GM18505 (cell line): Measurements from ENCODE around the gene RAB25.
"Not testable (repeated sequence)": the region's sequence is repeated elsewhere in the genome, so short reads cannot be mapped to it uniquely, and the experiment has no call there.

ENCODE experiments used
- ATAC-seq: cut with Tn5 transposase; IDR thresholded peaks from one replicate; pipeline ENCODE4 v1.9.1; 2021; ENCODE audit not compliant: unreplicated experiment
- POLR2A ChIP-seq: IDR thresholded peaks from 4 replicates; pipeline ENCODE4 v1.6.1; 2011; ENCODE audit warnings: borderline replicate concordance; ENCODE audit not compliant: insufficient read depth, insufficient read length; ENCODE audit errors: extremely low read depth

Gene RAB25

GRCh38 chr1:156060937-156061636 lies at the start of gene RAB25:
Gene RAB25 (plus strand): TSS chr1:156061160. CDS start chr1:156061401, 241 bp downstream.
- TF ChIP-seq POLR2A: no peak

DNA sequence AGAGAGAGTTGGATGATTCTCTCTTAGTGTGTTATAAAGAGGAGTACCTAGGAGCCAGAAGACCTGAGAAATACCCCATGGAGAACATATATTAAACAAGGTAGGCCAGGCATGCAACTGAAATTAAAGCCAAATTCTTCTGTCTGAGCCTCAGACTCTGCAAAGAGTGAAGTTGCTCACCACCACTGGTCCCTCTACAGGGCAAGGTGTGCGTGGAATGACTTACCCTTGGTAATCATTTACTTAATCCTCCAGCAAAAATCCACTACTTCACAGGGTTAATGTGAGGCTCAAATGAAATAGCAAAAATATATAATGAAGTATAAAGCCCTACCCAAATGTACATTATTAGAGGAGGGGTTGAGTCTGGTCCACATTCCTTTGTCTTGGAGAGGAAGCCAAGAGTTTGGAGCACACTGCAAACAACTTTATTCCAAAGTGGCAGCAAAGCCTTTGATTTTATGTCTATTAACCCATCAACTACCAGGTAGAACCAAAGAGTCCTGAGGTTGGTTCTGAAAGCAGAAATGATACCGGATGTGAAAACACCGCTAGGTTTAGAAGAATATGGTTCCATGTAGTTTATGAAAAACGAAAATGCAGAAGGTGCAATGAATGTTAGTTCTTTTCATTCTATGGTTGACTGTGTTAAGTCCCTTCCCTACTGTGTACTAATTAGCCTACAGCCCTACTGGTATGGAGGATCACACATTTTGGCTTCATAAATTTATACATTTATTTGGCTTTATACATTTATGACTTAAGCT lies 48.7 kb upstream of the RAB25 start:
- ATAC-seq: peak; percentile 79
- no peak for TF ChIP-seq POLR2A

More at GRCh38 chr1:156060937-156061636, at the start of gene RAB25:
- no peak for ATAC-seq

GRCh38 chr1:156014829-156015228 lies 46.1 kb upstream of the RAB25 start:
- ATAC-seq: no peak
- no peak for TF ChIP-seq POLR2A

- peak; percentile 15 for ATAC-seq
- no peak for TF ChIP-seq POLR2A
Observed at GRCh38 chr1:156019946-156020292, 41.0 kb upstream of the RAB25 start.

DNA sequence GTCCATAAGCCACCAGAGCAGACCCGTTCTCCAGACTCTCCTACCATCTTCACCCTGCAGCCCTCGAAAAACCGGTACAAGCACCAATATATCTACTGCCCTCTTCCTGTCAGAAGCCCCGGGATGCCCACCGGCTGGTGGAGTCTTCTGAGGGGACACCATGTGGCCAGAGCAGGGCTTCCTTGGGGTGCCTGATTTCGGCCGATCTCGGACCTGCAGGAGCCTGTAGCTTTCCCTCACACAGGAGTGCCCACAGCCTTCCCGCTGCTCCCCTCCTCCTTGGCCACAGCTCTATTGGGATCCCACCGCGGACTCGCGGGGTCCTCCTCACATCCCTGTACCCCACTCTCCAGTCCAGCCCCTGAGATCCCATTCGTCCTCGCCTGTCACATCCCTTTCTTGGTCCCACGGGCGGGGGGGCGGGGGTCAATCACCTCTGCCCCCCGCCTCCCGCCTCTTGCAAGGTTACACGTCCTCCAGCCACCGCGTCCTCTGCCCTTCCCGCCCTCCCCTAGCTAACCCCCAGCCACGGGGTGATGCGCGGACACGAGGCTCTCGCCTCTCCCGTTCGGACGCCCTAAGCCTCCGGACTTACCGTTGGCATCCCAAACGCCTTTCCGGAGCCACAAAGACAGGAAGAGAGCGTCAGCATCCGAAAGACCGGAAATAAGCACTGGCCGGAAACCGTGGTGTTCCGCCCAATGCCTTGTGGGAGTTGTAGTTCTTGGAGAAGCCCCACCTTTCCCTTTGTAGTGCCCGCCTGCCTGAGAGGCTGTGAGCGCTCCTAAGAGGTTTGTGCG lies 40.5 kb upstream of the RAB25 start, which contains the start of gene SSR2:
Gene SSR2 (minus strand): TSS at position 659 of the 800 bp plus-strand sequence. CDS start 784 bp downstream, outside the sequence.
- peak; percentile 93 for TF ChIP-seq POLR2A

DNA sequence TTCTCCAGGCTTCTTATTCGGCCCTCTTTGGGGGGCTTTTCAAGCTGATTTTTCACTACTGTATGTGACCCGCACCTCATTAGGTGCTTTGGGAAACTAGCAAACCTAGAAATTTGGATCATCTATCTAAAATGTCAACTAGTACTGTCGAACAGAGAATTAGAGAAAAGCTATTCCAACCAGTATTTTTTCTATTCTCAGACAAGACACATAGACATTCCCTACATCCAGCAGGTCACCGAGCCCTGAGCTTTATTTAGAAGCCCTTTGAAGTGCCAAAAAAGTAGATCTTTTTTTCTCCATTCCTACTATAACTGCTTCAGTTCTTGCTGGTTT lies 39.9 kb upstream of the RAB25 start:
- TF ChIP-seq POLR2A: no peak
- ATAC-seq: no peak

More for the DNA sequence above, 40.5 kb upstream of the RAB25 start, which contains the start of gene SSR2:
- ATAC-seq: peak; percentile 78

GRCh38 chr1:156021954-156022353 lies 39.0 kb upstream of the RAB25 start:
- ATAC-seq: no peak
- TF ChIP-seq POLR2A: no peak

DNA sequence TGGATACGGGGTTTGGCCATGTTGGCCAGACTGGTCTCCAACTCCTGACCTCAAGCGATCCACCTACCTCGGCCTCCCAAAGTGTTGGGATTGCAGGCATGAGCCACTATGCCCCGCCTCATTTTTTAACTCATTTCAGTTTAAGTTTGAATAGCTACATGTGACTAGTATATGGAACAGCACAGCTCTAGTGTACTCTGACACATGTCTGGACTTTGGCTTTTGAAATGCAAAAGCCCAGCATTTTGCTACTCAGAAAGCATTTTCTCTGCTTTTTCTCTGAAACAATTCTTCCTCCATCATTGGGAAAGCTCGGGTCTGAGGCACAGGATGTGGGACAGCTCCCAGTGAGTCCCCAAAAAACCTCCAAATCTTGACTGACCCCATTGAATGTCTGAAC lies 36.2 kb upstream of the RAB25 start:
- no peak for TF ChIP-seq POLR2A
- no peak for ATAC-seq

GRCh38 chr1:156025876-156026275 lies 35.1 kb upstream of the RAB25 start:
- ATAC-seq: no peak
- TF ChIP-seq POLR2A: no peak

- no peak for ATAC-seq
- TF ChIP-seq POLR2A: no peak
Observed at GRCh38 chr1:156026588-156026987, 34.4 kb upstream of the RAB25 start.

- TF ChIP-seq POLR2A: no peak
- no peak for ATAC-seq
Observed at GRCh38 chr1:156033011-156033410, 27.9 kb upstream of the RAB25 start.

- ATAC-seq: not testable (repeated sequence)
Observed at GRCh38 chr1:156034991-156035390, 26.0 kb upstream of the RAB25 start.

DNA sequence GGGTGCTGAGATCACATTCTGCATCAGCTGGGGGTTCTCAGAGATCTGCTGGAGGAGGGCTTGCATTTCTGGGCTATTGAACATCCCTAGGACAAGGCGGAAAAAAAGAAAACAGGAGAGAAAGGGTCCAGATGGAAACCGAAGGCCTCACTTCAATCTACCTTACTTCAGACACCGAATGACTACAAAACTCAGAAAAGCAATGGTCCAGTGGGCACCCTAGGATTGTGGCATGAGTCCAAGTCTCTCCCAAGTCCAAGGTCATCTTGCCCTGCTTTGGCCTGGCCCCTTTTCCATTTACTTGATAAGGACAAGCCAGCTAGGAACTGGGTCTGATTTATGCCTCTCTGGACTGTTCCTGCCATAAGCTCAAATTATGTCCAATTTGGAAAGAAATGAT lies 18.1 kb upstream of the RAB25 start:
- no peak for ATAC-seq
- no peak for TF ChIP-seq POLR2A
